Myometrial cell (primary cell): ENCODE data around the gene CWH43. TPM values are rescaled to one million over a fixed set of nuclear protein-coding genes. Genes with fewer than 3 reads are reported as not detected.

ENCODE experiments used
- total RNA-seq: library from RNA; depleted of rRNA; stranded (reverse); fragments of >200 nt; gene quantifications from 2 replicates; pipeline ENCODE4 v1.2.3, GENCODE V29; 2015

The CWH43 gene
- total RNA-seq, result not detected in 2 replicates

GRCh38 chr4:48985976-48986653 lies at the start of gene CWH43:
Gene CWH43, plus strand, starts transcription at chr4:48986275. Its CDS starts 155 bp downstream, at chr4:48986430.

Other genes with a start within 250 kb of the CWH43 start
- gene FRYL, start 206.0 kb upstream of the CWH43 start, total RNA-seq, result 12.4 and 49.1 TPM in 2 replicates
- gene OCIAD1, start 155.2 kb upstream of the CWH43 start, total RNA-seq, result 94.3 and 161 TPM in 2 replicates
- gene OCIAD2, start 79.5 kb upstream of the CWH43 start, total RNA-seq, result 27.3 and 28.8 TPM in 2 replicates